Measurements from ENCODE around the gene UCP3.
A peak's percentile ranks its signal among the peaks of the same experiment; 100 is the strongest.

Gene UCP3

GRCh38 chr11:73950869-73951710 lies 57.8 kb downstream of the UCP3 start, which contains the start of gene DNAJB13:
DNAJB13 (plus strand) TSS chr11:73951026; CDS start chr11:73951070, 44 bp downstream.
- DNase-seq: peak in 1 of 2 experiments; percentile 44

All from SW 1271 (cell line).